ENCODE measurements around the gene MAFG.

The MAFG gene

GRCh38 chr17:81927653-81928543 is at the start of gene MAFG:
Gene MAFG, minus strand, starts transcription at chr17:81927735. Its CDS starts 4,550 bp downstream, at chr17:81923185.
- FAIRE-seq (peak; percentile 91), DNase-seq (ENCODE audit: low spot score) (peak; percentile 99)

- no peak for FAIRE-seq
- peak; percentile 46 for DNase-seq (ENCODE audit: low spot score)
Measured at GRCh38 chr17:81976332-81977210, 49.0 kb upstream of the MAFG start.

- no peak for FAIRE-seq
- no peak for DNase-seq (ENCODE audit: low spot score)
Measured at GRCh38 chr17:81973432-81973831, 45.9 kb upstream of the MAFG start.

- no peak for DNase-seq (ENCODE audit: low spot score)
Measured at GRCh38 chr17:81968850-81969812, 41.6 kb upstream of the MAFG start.

GRCh38 chr17:81968396-81968745 is 40.8 kb upstream of the MAFG start:
- FAIRE-seq (no peak), DNase-seq (ENCODE audit: low spot score) (no peak)

More at GRCh38 chr17:81968850-81969812, 41.6 kb upstream of the MAFG start:
- FAIRE-seq: no peak

- peak; percentile 93 for DNase-seq (ENCODE audit: low spot score)
- peak; percentile 80 for FAIRE-seq
Measured at GRCh38 chr17:81967533-81968395, 40.2 kb upstream of the MAFG start.

GRCh38 chr17:81967244-81967532 is 39.7 kb upstream of the MAFG start:
- no peak for FAIRE-seq
- no peak for DNase-seq (ENCODE audit: low spot score)

- no peak for FAIRE-seq
- no peak for DNase-seq (ENCODE audit: low spot score)
Measured at GRCh38 chr17:81966343-81967243, 39.1 kb upstream of the MAFG start.

GRCh38 chr17:81964081-81964849 is 36.7 kb upstream of the MAFG start:
- FAIRE-seq (no peak), DNase-seq (ENCODE audit: low spot score) (no peak)

GRCh38 chr17:81962499-81963441 is 35.2 kb upstream of the MAFG start:
- FAIRE-seq (no peak), DNase-seq (ENCODE audit: low spot score) (no peak)

- no peak for FAIRE-seq
- DNase-seq (ENCODE audit: low spot score): no peak
Measured at GRCh38 chr17:81961521-81962498, 34.3 kb upstream of the MAFG start.

- FAIRE-seq: no peak
- DNase-seq (ENCODE audit: low spot score): peak; percentile 86
Measured at GRCh38 chr17:81961087-81961511, 33.6 kb upstream of the MAFG start, which contains the start of gene NOTUM. Gene NOTUM, minus strand, starts transcription at chr17:81961187. Its CDS starts 278 bp downstream, at chr17:81960909.

- DNase-seq (ENCODE audit: low spot score) (no peak), FAIRE-seq (peak; percentile 52)
Measured at GRCh38 chr17:81960130-81960958, 32.8 kb upstream of the MAFG start.

GRCh38 chr17:81959362-81960129 is 32.0 kb upstream of the MAFG start:
- DNase-seq (ENCODE audit: low spot score) (peak; percentile 83), FAIRE-seq (peak; percentile 71)
